KMS-11 (cell line): Measurements from ENCODE around the gene PEX11B.

Source experiments
- H2AFZ ChIP-seq: fragments of 200-600 bp; sonication (generic); 2 replicates; pipeline ENCODE4 v1.6.1; 2016; ENCODE audit warnings: antibody characterized with exemption, mixed run types, low read depth
- H3K27ac ChIP-seq: fragments of 200-600 bp; sonication (generic); 2 replicates; pipeline ENCODE4 v1.6.1; 2016; ENCODE audit warnings: mild to moderate bottlenecking, mixed run types
- H3K27me3 ChIP-seq: fragments of 200-600 bp; sonication (generic); 2 replicates; pipeline ENCODE4 v1.6.1; 2017; ENCODE audit warnings: mild to moderate bottlenecking, low read depth, mixed run types, moderate library complexity; ENCODE audit not compliant: insufficient read depth
- H3K36me3 ChIP-seq: fragments of 200-600 bp; sonication (generic); 2 replicates; pipeline ENCODE4 v1.6.1; 2017; ENCODE audit warnings: mild to moderate bottlenecking, mixed run types; ENCODE audit not compliant: insufficient read depth
- H3K4me1 ChIP-seq: fragments of 200-600 bp; sonication (generic); 2 replicates; pipeline ENCODE4 v1.6.1; 2016; ENCODE audit warnings: mild to moderate bottlenecking, low read depth, mixed run types; ENCODE audit not compliant: poor library complexity, severe bottlenecking
- H3K4me2 ChIP-seq: fragments of 200-600 bp; sonication (generic); 2 replicates; pipeline ENCODE4 v1.7.0; 2016; ENCODE audit warnings: mild to moderate bottlenecking, mixed run types
- H3K4me3 ChIP-seq: fragments of 200-600 bp; sonication (generic); IDR thresholded peaks from 2 replicates; pipeline ENCODE4 v1.6.1; 2017; ENCODE audit warnings: low read depth, low read length, mixed read lengths; ENCODE audit not compliant: insufficient read depth
- H3K79me2 ChIP-seq: fragments of 200-600 bp; sonication (generic); 2 replicates; pipeline ENCODE4 v1.6.1; 2016; ENCODE audit warnings: low read depth, mixed run types; ENCODE audit not compliant: insufficient read depth
- H3K9ac ChIP-seq: fragments of 200-600 bp; sonication (generic); 2 replicates; pipeline ENCODE4 v1.6.1; 2016; ENCODE audit warnings: mild to moderate bottlenecking, mixed run types
- H4K20me1 ChIP-seq: fragments of 200-600 bp; sonication (generic); 2 replicates; pipeline ENCODE4 v1.6.1; 2016; ENCODE audit warnings: mild to moderate bottlenecking, mixed run types; ENCODE audit not compliant: insufficient read depth
- CTCF ChIP-seq: fragments of 200-600 bp; sonication (generic); conservative IDR thresholded peaks from 2 replicates; pipeline ENCODE4 v1.6.1; 2017; ENCODE audit warnings: low read depth, mild to moderate bottlenecking, antibody characterized with exemption, low read length, moderate library complexity, mixed read lengths

Gene PEX11B

GRCh38 chr1:145879775-145880174 lies 38.7 kb downstream of the PEX11B start:
- Histone ChIP-seq H3K27ac (no peak overlapping the region), H3K27me3 (peaks cover 26% of the 10 kb centered on the region), H3K4me1 (peaks cover 7% of the 10 kb centered on the region), H3K79me2 (no peaks in the 10 kb centered on the region), H3K36me3 (no peaks in the 10 kb centered on the region), H2AFZ (no peak overlapping the region), H3K4me3 (no peak overlapping the region), H4K20me1 (no peaks in the 10 kb centered on the region), H3K9ac (no peak overlapping the region), H3K4me2 (no peak overlapping the region)
- TF ChIP-seq CTCF, result no peak

DNA sequence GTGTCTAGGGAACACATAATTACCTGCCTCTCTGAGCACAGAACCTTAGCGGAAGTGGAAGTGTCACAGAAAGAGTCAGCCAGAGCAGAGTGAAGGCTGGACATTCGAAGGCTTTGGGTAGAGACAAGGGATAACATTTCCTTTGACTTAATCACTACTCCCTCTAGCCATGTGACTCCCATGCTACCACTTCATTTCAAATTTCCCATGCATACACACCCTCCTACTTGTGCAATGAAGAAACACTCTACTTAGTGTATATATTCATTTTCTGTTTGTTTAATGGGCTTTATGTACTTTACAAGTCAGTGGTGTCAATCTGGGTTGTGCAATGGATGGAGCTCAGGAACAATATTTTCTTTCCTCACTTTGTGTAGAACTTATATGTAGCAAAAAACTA lies 39.8 kb downstream of the PEX11B start:
- Histone ChIP-seq H3K27me3 (peaks cover 15% of the 10 kb centered on the region; the same call in 1 of the 2 replicates), H4K20me1 (no peaks in the 10 kb centered on the region), H3K9ac (no peak overlapping the region), H3K36me3 (no peaks in the 10 kb centered on the region), H3K4me2 (no peak overlapping the region), H3K4me3 (no peak overlapping the region), H2AFZ (no peak overlapping the region), H3K4me1 (peaks cover 7% of the 10 kb centered on the region), H3K27ac (no peak overlapping the region), H3K79me2 (no peaks in the 10 kb centered on the region)
- no peak for TF ChIP-seq CTCF

- H3K27me3 ChIP-seq, result peaks cover 9% of the 10 kb centered on the region; the same call in 1 of the 2 replicates
- no peaks in the 10 kb centered on the region for H3K36me3 ChIP-seq
- no peaks in the 10 kb centered on the region for H4K20me1 ChIP-seq
- H3K9ac ChIP-seq, result no peak overlapping the region
- no peak for TF ChIP-seq CTCF
- no peak overlapping the region for H3K4me2 ChIP-seq
- H3K4me1 ChIP-seq, result peaks cover 7% of the 10 kb centered on the region
- no peaks in the 10 kb centered on the region for H3K79me2 ChIP-seq
- no peak overlapping the region for H2AFZ ChIP-seq
- no peak overlapping the region for H3K4me3 ChIP-seq
- H3K27ac ChIP-seq, result no peak overlapping the region
Measured at GRCh38 chr1:145877923-145878486, 40.5 kb downstream of the PEX11B start.

- H3K27ac ChIP-seq, result no peak overlapping the region
- no peak overlapping the region for H3K9ac ChIP-seq
- H3K4me3 ChIP-seq, result no peak overlapping the region
- H3K27me3 ChIP-seq, result peaks cover 9% of the 10 kb centered on the region; the same call in 1 of the 2 replicates
- no peaks in the 10 kb centered on the region for H3K36me3 ChIP-seq
- H2AFZ ChIP-seq, result no peak overlapping the region
- no peaks in the 10 kb centered on the region for H3K4me1 ChIP-seq
- no peak overlapping the region for H3K4me2 ChIP-seq
- TF ChIP-seq CTCF, result no peak
- no peaks in the 10 kb centered on the region for H3K79me2 ChIP-seq
- no peaks in the 10 kb centered on the region for H4K20me1 ChIP-seq
Measured at GRCh38 chr1:145874646-145875045, 43.9 kb downstream of the PEX11B start.
